A673 (cell line): ENCODE data around the gene NDRG4.

Experiments
- CTCF ChIP-seq: fragments of 300-800, 200-600 bp; sonication (generic); conservative IDR thresholded peaks from 2 replicates; pipeline ENCODE4 v1.5.1; 2017; ENCODE audit warnings: low read depth, mild to moderate bottlenecking, antibody characterized with exemption, low read length, moderate library complexity, mixed read lengths
- EZH2 ChIP-seq: fragments of 200-600 bp; sonication (generic); IDR thresholded peaks from 2 replicates; pipeline ENCODE4 v1.6.1; 2017; ENCODE audit warnings: borderline replicate concordance, low read depth, mild to moderate bottlenecking, mixed read lengths, antibody characterized with exemption, low read length; ENCODE audit not compliant: poor library complexity, severe bottlenecking

GRCh38 chr16:58518980-58519368, 19.0 kb downstream of the NDRG4 start:
- TF ChIP-seq CTCF (no peak), EZH2 (no peak)
